H9 (cell line): Measurements from ENCODE around the gene ARHGEF6. TPM values are rescaled to one million over a fixed set of nuclear protein-coding genes. Genes with fewer than 3 reads are reported as not detected.

Experiments used
- DNase-seq: peaks from one replicate; pipeline ENCODE4 v3.0.0-alpha.2; 2017
- H2AFZ ChIP-seq: one replicate; pipeline ENCODE4 v1.6.1; 2013; ENCODE audit warnings: mild to moderate bottlenecking, low read length, control low read depth, moderate library complexity
- H2AK5ac ChIP-seq: 2 replicates; pipeline ENCODE4 v1.6.1; 2013; ENCODE audit warnings: low read length, control low read depth, mixed read lengths; ENCODE audit not compliant: insufficient read length
- H2BK120ac ChIP-seq: one replicate; pipeline ENCODE4 v1.6.1; 2013; ENCODE audit warnings: low read depth, mild to moderate bottlenecking, low read length, control low read depth, inconsistent platforms; ENCODE audit not compliant: poor library complexity, severe bottlenecking
- H2BK12ac ChIP-seq: 2 replicates; pipeline ENCODE4 v1.6.1; 2013; ENCODE audit warnings: low read length, control low read depth, mixed read lengths, low read depth; ENCODE audit not compliant: insufficient read length
- H2BK15ac ChIP-seq: 2 replicates; pipeline ENCODE4 v1.6.1; 2013; ENCODE audit warnings: low read depth, low read length, control low read depth
- H2BK20ac ChIP-seq: one replicate; pipeline ENCODE4 v1.6.1; 2013; ENCODE audit warnings: low read depth, mild to moderate bottlenecking, low read length, control low read depth, inconsistent platforms; ENCODE audit not compliant: poor library complexity, severe bottlenecking
- H2BK5ac ChIP-seq: 2 replicates; pipeline ENCODE4 v1.6.1; 2013; ENCODE audit warnings: low read length, control low read depth, mixed read lengths; ENCODE audit not compliant: insufficient read length
- H3K14ac ChIP-seq: 2 replicates; pipeline ENCODE4 v1.6.1; 2013; ENCODE audit warnings: low read length, control low read depth; ENCODE audit not compliant: insufficient read depth
- H3K18ac ChIP-seq: 2 replicates; pipeline ENCODE4 v1.6.1; 2013; ENCODE audit warnings: low read depth, mild to moderate bottlenecking, mixed read lengths, low read length, control low read depth; ENCODE audit not compliant: insufficient read length
- H3K23ac ChIP-seq: 2 replicates; pipeline ENCODE4 v1.6.1; 2013; ENCODE audit warnings: low read length, control low read depth, mixed read lengths, low read depth; ENCODE audit not compliant: insufficient read length
- H3K23me2 ChIP-seq: 2 replicates; pipeline ENCODE4 v1.6.1; 2013; ENCODE audit warnings: low read depth, mild to moderate bottlenecking, mixed read lengths, low read length, control low read depth; ENCODE audit not compliant: insufficient read length, poor library complexity, severe bottlenecking
- H3K27ac ChIP-seq: 2 replicates; pipeline ENCODE4 v1.5.1; 2013; ENCODE audit warnings: low read length, control low read depth, mixed read lengths, low read depth; ENCODE audit not compliant: insufficient read length
- H3K27me3 ChIP-seq: 2 replicates; pipeline ENCODE4 v1.6.1; 2013; ENCODE audit warnings: low read length, control low read depth, inconsistent platforms; ENCODE audit not compliant: insufficient read depth
- H3K4ac ChIP-seq: 2 replicates; pipeline ENCODE4 v1.6.1; 2013; ENCODE audit warnings: low read depth, mild to moderate bottlenecking, control low read depth, inconsistent platforms, low read length, moderate library complexity
- H3K4me1 ChIP-seq: 2 replicates; pipeline ENCODE4 v1.6.1; 2013; ENCODE audit warnings: low read length, control low read depth, inconsistent platforms; ENCODE audit not compliant: insufficient read depth
- H3K4me2 ChIP-seq: 2 replicates; pipeline ENCODE4 v1.6.1; 2013; ENCODE audit warnings: low read length, control low read depth, mixed read lengths; ENCODE audit not compliant: insufficient read length, insufficient read depth
- H3K56ac ChIP-seq: 2 replicates; pipeline ENCODE4 v1.6.1; 2013; ENCODE audit warnings: low read depth, mild to moderate bottlenecking, mixed read lengths, low read length, control low read depth; ENCODE audit not compliant: insufficient read length
- H3K79me1 ChIP-seq: 2 replicates; pipeline ENCODE4 v1.6.1; 2013; ENCODE audit warnings: low read depth, mild to moderate bottlenecking, moderate library complexity, low read length, control low read depth, inconsistent platforms; ENCODE audit not compliant: insufficient read depth, poor library complexity, severe bottlenecking
- H3K79me2 ChIP-seq: 2 replicates; pipeline ENCODE4 v1.6.1; 2013; ENCODE audit warnings: low read length, control low read depth, inconsistent platforms; ENCODE audit not compliant: insufficient read depth
- H3K9ac ChIP-seq: 2 replicates; pipeline ENCODE4 v1.6.1; 2013; ENCODE audit warnings: low read length, control low read depth, mixed read lengths; ENCODE audit not compliant: insufficient read length; ENCODE audit errors: extremely low read depth
- H3K9me3 ChIP-seq: one replicate; pipeline ENCODE4 v1.6.1; 2013; ENCODE audit warnings: low read depth, low read length, inconsistent platforms; ENCODE audit not compliant: control insufficient read depth
- H3T11ph ChIP-seq: one replicate; pipeline ENCODE4 v1.6.1; 2013; ENCODE audit warnings: mild to moderate bottlenecking, low read length, control low read depth, inconsistent platforms
- H4K20me1 ChIP-seq: one replicate; pipeline ENCODE4 v1.6.1; 2013; ENCODE audit not compliant: control insufficient read depth, insufficient read length, insufficient read depth
- H4K5ac ChIP-seq: 2 replicates; pipeline ENCODE4 v1.6.1; 2013; ENCODE audit warnings: low read depth, mild to moderate bottlenecking, mixed read lengths, low read length, control low read depth; ENCODE audit not compliant: insufficient read length
- H4K8ac ChIP-seq: replicated peaks from 2 replicates; pipeline ENCODE4 v1.6.1; 2013; ENCODE audit warnings: low read length, control low read depth, mixed read lengths, low read depth; ENCODE audit not compliant: insufficient read length
- H4K91ac ChIP-seq: 2 replicates; pipeline ENCODE4 v1.6.1; 2013; ENCODE audit warnings: low read depth, mild to moderate bottlenecking, moderate library complexity, mixed read lengths, low read length, control low read depth; ENCODE audit not compliant: insufficient read length
- H3K27ac Mint-ChIP-seq, 3 experiments: 2 replicates in 2 of 3; 3 replicates in 1 of 3; pipeline ENCODE4 v1.8.0; 2020 to 2021; ENCODE audit warnings: mixed read lengths in 3 of 3, mild to moderate bottlenecking in 1 of 3, moderate library complexity in 1 of 3
- H3K27me3 Mint-ChIP-seq: 2 replicates; pipeline ENCODE4 v1.8.0; 2021; ENCODE audit warnings: low read depth, mild to moderate bottlenecking, moderate library complexity, mixed read lengths
- H3K36me3 Mint-ChIP-seq, 3 experiments: 2 replicates in 2 of 3; 3 replicates in 1 of 3; pipeline ENCODE4 v1.8.0; 2020 to 2021; ENCODE audit warnings: low read depth in 3 of 3, mixed read lengths in 3 of 3; ENCODE audit not compliant: insufficient read depth in 1 of 3
- H3K4me1 Mint-ChIP-seq, 2 experiments: 2 replicates each; pipeline ENCODE4 v1.8.0; 2020; ENCODE audit warnings: mixed read lengths in 2 of 2
- H3K4me3 Mint-ChIP-seq, 2 experiments: 2 replicates in 1 of 2; 3 replicates in 1 of 2; pipeline ENCODE4 v1.8.0; 2020 to 2021; ENCODE audit warnings: mild to moderate bottlenecking in 2 of 2, mixed read lengths in 2 of 2, moderate library complexity in 1 of 2
- H3K9me3 Mint-ChIP-seq, 2 experiments: 2 replicates in 1 of 2; 3 replicates in 1 of 2; pipeline ENCODE4 v1.8.0; 2020; ENCODE audit warnings: mild to moderate bottlenecking in 2 of 2, mixed read lengths in 2 of 2, moderate library complexity in 1 of 2
- WGBS: extraction: QIAGEN DNeasy Blood & Tissue Kit; methylation state at CpG from one replicate; pipeline ENCODE4 v1.1.7; 2013; ENCODE audit warnings: missing lambda C conversion rate, low lambda C conversion rate, mixed read lengths; ENCODE audit not compliant: insufficient read length; ENCODE audit errors: extremely low coverage; 5-methylcytosine and 5-hydroxymethylcytosine counted together
- total RNA-seq: library from RNA; stranded (reverse); gene quantifications from 2 replicates; pipeline ENCODE4 v1.2.1, GENCODE V29; 2021
- TF ChIP-seq, protein P1 (sequence below): fragments of 200-600 bp; sonication (generic); conservative IDR thresholded peaks from 3 replicates; pipeline ENCODE4 v1.8.0; 2021; ENCODE audit warnings: antibody characterized with exemption, mild to moderate bottlenecking

ARHGEF6 gene
- total RNA-seq, 1 experiment from 2014 or later, result 3.6 TPM

DNA sequence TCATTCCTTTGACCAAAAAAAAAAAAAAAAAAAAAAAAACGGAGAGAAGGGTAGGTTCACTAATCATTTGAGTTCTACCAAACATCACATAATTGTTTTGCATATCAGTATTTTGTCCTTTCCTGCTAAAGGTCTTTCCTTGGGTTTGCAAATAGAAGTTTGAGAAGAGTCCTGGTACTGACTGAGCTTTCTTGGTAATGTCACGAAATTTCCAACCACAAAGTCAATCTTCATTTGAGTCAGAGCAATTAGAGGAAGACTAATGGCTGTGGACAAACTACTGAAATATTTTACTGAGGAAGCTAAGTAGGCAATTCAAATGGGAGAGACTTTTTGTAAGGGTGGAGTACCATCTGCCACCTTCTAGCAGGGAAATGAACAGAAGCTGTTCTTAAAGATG lies 154.5 kb downstream of the ARHGEF6 start:
- H3K9me3 Mint-ChIP-seq, result peaks cover 67% of the 10 kb centered on the region in 2 experiments
- DNase-seq, result no peak

More for the DNA sequence above, 154.5 kb downstream of the ARHGEF6 start:
- Histone ChIP-seq H3T11ph (no peak overlapping the region), H3K27ac (no peak overlapping the region), H3K23me2 (no peaks in the 10 kb centered on the region), H3K4me2 (no peak overlapping the region), H3K14ac (no peak overlapping the region), H2BK5ac (no peak overlapping the region), H3K9ac (no peak overlapping the region), H2BK15ac (no peak overlapping the region), H4K5ac (no peak overlapping the region), H3K4me1 (no peaks in the 10 kb centered on the region), H3K9me3 (peaks cover 39% of the 10 kb centered on the region), H3K18ac (no peak overlapping the region), H3K4ac (no peak overlapping the region), H3K23ac (no peak overlapping the region), H3K79me1 (no peaks in the 10 kb centered on the region), H4K8ac (no peak overlapping the region), H2AFZ (no peak overlapping the region), H2BK20ac (no peak overlapping the region), H2BK120ac (no peak overlapping the region), H4K20me1 (no peaks in the 10 kb centered on the region), H3K56ac (no peak overlapping the region), H3K27me3 (no peaks in the 10 kb centered on the region), H2BK12ac (no peak overlapping the region), H4K91ac (no peak overlapping the region), H3K79me2 (no peaks in the 10 kb centered on the region), H2AK5ac (no peak overlapping the region)
- no peaks in the 10 kb centered on the region; a peak in 3 of 7 replicates for H3K36me3 Mint-ChIP-seq
- TF ChIP-seq, protein P1, sequence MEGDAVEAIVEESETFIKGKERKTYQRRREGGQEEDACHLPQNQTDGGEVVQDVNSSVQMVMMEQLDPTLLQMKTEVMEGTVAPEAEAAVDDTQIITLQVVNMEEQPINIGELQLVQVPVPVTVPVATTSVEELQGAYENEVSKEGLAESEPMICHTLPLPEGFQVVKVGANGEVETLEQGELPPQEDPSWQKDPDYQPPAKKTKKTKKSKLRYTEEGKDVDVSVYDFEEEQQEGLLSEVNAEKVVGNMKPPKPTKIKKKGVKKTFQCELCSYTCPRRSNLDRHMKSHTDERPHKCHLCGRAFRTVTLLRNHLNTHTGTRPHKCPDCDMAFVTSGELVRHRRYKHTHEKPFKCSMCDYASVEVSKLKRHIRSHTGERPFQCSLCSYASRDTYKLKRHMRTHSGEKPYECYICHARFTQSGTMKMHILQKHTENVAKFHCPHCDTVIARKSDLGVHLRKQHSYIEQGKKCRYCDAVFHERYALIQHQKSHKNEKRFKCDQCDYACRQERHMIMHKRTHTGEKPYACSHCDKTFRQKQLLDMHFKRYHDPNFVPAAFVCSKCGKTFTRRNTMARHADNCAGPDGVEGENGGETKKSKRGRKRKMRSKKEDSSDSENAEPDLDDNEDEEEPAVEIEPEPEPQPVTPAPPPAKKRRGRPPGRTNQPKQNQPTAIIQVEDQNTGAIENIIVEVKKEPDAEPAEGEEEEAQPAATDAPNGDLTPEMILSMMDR, result no peak
- no peak overlapping the region for H3K27ac Mint-ChIP-seq
- no CpG with 5 or more reads among the region's 2 CpGs for whole genome bisulfite sequencing
- no peaks in the 10 kb centered on the region for H3K4me1 Mint-ChIP-seq
- peaks cover 3% of the 10 kb centered on the region for H3K27me3 Mint-ChIP-seq
- H3K4me3 Mint-ChIP-seq, result no peak overlapping the region
